HG03378 (cell line): Measurements from ENCODE around the gene PLXNA4.

Experiments used
- ATAC-seq: cut with Tn5 transposase; IDR thresholded peaks from one replicate; pipeline ENCODE4 v1.9.1; 2021; ENCODE audit warnings: mild to moderate bottlenecking, moderate library complexity; ENCODE audit not compliant: unreplicated experiment

PLXNA4 gene

DNA sequence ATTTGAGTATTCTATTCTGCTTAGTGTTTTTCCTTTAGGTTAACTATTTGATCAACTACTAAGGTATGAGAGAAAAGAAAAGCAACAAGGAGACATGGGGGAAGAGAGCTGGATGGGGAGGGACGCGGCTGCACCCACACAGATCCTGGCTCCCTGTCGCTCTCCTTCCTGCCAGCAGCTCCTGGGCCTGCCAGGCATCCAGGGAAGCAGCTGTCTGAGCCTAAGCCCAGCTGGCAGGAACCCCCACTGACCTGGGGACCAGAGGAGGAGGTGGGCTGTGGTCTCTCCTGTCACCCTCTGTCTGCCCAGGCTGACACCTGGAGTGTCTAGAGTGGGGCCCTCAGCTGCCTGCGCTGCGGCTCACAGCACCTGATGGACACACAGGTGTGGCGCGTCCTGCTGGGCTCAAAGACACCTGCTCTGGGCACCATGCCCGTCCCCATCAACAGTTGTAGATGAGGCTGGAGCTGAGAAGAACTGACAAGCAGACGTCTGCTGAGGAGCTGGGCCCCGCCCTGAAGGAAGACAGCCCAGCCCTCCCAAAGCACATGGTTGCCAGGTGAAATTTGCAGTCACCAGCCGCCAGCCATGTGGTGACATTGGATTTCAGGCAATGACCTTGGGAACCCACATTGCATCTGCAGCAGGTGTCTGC is 207.9 kb downstream of the PLXNA4 start:
- ATAC-seq: no peak

- ATAC-seq: no peak
These were observed 208.5 kb downstream of the PLXNA4 start for GRCh38 chr7:132367795-132368194.

DNA sequence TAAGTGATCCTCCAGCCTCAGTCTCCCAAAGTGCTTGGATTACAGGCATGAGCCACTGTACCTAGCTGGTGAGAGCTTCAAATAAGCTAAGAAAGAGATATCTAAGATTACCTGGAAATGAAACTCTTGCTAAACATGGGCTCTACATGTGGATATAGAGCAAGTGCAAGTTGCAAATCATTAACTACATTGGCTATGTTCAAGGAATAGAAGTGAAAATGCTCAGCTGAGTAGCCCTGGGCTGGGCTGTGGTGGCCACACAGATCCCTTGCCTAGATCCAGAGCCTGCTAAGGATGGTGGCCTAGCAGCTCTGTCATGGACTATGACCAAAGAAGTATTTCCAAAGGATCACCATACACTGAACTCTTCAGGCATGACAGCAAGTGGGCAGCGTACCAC is 209.3 kb downstream of the PLXNA4 start:
- no peak for ATAC-seq

DNA sequence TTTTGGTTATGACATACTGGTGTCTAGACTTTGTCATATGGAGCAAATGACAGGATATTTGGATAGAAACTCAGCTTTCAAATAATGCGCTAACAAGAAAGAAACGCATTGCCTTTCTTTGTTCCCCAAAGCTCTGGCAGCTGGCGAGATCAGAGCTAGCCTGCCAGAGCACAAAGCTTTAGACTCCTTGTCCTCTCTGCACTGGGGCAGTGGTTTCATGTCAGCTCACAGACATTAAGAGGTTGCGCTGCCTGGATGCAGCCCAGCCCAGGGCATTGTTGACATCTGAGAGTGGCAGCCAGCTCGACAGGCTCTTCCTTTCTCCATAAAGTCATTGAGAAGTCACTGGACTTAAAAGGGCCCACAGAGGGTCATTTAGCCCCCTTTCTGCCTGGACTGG is 212.0 kb downstream of the PLXNA4 start:
- no peak for ATAC-seq

GRCh38 chr7:132362059-132362458 is 214.2 kb downstream of the PLXNA4 start:
- no peak for ATAC-seq

DNA sequence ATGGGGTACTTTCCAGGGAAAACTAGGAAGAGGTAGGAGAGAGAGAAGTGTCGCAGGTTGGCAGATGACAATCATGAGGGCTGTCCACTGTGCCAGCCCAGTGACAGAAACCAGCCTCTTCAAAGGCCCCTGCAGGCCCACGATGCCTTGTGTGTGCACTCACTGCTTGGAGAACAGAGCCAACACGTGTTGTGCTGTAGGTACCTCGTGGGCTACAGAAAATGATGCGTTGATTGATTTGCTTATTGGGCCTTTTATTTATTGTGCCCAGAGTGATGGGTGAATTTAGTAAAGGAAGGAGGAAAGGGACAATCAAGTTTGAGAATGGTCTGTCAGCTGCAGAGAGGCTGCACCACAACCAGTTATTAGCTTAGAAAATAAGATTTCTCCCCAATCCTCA is 215.1 kb downstream of the PLXNA4 start:
- ATAC-seq: no peak

GRCh38 chr7:132359743-132360142 is 216.5 kb downstream of the PLXNA4 start:
- ATAC-seq: no peak

- ATAC-seq: no peak
These were observed 221.2 kb downstream of the PLXNA4 start for GRCh38 chr7:132355048-132355447.

- ATAC-seq: no peak
These were observed 221.7 kb downstream of the PLXNA4 start for GRCh38 chr7:132354527-132354926.

GRCh38 chr7:132353936-132354335 is 222.3 kb downstream of the PLXNA4 start:
- ATAC-seq: no peak

DNA sequence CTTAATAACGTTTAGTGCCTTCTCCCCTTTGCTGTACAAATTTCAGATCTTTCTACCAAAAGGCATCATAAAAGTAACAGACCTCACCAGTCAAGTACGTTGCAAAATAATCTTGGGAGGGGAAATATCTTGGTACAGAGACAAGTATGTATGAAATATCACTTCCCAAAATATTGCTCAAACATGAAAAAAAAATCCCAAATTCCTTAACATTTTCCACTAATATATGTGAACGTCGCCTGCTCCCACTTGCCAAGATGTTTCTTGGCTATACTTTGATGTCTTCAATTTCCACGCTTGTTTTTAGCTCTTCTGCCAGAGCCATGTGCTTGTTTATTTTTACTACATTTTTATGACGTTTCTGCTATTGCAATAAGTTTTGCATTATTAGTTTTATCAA is 223.5 kb downstream of the PLXNA4 start:
- ATAC-seq: no peak

- ATAC-seq: no peak
These were observed 224.2 kb downstream of the PLXNA4 start for GRCh38 chr7:132351954-132352499.

DNA sequence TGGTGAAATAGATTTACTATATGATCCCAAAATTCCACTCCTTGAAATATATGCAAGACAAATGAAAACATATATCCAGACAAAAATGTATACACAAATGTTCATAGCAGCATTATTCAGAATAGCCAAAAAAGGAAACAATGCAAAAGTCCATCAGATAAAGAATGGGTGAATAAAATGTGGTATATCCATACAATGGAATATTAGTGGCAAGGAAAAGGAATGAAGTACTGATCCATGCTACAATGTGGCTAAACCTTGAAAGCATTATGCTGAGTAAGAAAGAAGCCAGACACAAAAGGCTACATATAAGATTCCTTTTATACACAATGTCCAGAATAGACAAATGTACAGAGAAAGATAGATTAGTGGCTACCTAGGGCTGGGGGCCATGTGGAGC is 225.5 kb downstream of the PLXNA4 start:
- no peak for ATAC-seq

DNA sequence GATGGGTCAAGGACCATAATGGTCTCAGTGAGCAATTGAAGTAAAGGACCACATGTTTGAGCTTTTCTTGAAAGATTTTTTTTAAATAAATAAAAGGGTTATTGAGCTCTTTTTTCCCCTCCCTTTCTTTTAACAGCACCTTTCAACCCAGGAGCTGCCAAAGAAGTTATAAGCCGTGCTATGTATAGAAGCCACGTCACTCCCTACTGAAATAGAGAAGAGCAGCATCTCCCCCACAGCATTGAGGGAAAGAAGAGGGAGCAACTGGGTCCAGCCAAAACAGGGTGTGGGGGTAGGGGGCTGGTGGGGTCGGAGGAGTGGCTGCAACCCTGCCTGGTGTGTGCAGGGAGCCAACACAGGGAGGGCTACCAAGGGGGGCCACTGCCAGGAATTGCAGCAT is 227.2 kb downstream of the PLXNA4 start:
- ATAC-seq: no peak

DNA sequence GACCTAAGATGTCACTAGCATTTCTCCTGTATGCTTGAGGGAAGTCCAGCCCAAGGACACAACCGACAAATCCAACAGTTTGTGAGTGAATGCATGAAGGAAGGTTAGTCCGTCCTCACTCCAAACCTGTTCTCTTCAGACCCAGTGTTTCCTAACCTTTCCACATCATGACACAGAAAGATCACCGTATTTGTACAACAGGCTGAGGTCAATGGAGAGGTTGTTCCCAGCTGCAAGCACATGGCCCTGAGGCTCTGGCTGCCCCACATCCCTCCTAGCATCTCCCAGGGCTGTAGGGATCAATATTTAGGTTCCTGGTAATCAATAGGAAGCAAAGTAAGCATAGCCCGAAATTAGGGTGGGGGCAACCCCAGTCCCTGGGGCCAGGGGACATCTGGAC is 227.9 kb downstream of the PLXNA4 start:
- no peak for ATAC-seq

DNA sequence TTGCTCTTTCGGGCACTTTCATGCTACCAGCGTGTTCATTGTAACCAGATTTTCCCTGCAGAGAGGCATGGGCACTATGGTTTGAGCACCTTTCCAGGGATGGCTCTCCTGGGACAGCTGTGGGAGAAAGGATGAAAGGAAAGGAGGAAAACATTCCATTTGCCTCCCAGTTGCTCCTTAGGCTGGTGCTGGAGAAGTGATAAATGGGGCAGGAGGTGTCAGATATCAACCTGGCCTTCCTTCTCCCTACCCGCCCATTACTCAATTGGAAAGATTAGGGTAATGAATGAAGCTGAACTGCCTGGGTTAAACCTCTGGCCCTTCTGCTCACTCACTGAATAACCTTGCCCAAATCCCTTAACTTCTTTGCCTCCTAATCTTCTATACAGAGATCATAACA is 228.4 kb downstream of the PLXNA4 start:
- no peak for ATAC-seq

- no peak for ATAC-seq
These were observed 229.1 kb downstream of the PLXNA4 start for GRCh38 chr7:132347123-132347522.

- no peak for ATAC-seq
These were observed 230.6 kb downstream of the PLXNA4 start for GRCh38 chr7:132345543-132346129.

GRCh38 chr7:132345030-132345429 is 231.2 kb downstream of the PLXNA4 start:
- no peak for ATAC-seq

DNA sequence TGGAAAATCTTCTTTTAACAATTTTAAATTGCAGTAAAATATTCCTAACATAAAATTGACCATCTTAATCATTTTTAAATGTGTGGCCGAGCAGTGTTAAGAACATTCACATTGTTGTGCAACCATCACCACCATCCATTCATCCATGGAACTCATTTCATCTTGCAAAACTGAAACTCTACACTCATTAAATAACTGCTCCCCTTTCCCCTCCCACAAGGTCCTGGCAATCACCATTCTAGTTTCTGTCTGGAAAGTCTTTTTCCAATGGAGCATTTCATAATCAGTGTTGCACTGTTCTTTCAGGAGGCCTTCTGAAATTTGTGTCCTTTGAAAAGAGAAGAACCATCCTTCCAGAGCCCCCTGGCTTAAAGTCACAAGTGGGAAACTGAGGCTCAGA is 233.1 kb downstream of the PLXNA4 start:
- ATAC-seq: no peak

DNA sequence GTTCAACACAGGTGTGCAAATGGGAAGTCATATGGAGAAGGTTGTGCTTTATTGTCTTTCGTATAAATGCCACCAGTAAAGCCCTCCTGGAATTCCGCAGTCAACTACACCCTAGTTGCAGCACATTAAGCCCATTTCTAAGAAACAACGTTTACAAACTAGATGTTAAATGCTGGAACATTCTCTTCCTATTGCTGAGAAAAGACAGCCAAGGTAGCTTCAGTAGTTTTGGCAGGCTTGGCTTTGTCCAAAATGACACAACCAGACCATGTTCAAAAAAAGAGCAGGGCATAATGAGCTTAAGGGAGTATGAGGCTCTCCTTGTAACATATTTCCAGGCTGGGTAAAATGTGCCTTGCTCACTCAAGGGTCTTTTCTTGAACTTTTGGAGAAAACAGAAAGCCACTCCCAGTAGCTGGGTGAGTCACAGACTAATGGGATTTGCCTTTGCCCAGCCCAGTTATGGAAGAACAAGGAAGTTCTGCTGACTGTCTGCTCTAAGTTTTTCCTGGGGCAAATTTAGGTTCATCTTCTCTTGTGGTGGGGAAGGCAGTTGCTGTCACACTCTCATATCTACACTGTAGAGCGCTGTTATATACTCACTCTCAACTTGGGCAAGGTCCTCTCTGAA is 238.7 kb downstream of the PLXNA4 start:
- ATAC-seq: no peak

- ATAC-seq: no peak
These were observed 239.5 kb downstream of the PLXNA4 start for GRCh38 chr7:132336797-132337196.
